ENCODE measurements around the gene EIF4G1.

EIF4G1 gene

GRCh38 chr3:184352149-184352785, 37.9 kb downstream of the EIF4G1 start:
- DNase-seq (ENCODE audit: low read depth): no peak

- no peak for DNase-seq (ENCODE audit: low read depth)
Measured at GRCh38 chr3:184352897-184353545, 38.6 kb downstream of the EIF4G1 start.

- no peak for DNase-seq (ENCODE audit: low read depth)
Measured at GRCh38 chr3:184353546-184353941, 39.1 kb downstream of the EIF4G1 start.

GRCh38 chr3:184354121-184354728, 39.8 kb downstream of the EIF4G1 start:
- DNase-seq (ENCODE audit: low read depth): no peak

DNA sequence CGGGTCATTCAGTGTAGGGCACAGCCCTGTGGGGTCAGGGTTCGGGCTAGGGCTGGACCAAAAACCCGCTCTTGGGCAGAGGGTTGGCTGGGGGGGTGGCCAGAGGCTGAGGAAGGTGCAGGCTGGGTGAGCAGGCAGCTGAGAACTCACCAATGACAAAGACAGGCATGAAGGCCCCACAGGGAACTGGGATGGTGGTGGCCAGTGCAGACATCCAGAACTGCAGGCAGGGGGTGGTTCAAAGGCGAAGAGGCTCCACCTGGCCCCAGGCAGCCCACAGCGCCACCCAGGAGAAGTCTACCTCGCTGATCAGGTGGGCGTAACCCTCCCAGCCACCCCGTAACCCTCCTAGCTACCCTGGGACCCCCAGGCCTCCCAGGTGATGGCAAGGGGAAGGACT, 40.3 kb downstream of the EIF4G1 start:
- no peak for DNase-seq (ENCODE audit: low read depth)

DNA sequence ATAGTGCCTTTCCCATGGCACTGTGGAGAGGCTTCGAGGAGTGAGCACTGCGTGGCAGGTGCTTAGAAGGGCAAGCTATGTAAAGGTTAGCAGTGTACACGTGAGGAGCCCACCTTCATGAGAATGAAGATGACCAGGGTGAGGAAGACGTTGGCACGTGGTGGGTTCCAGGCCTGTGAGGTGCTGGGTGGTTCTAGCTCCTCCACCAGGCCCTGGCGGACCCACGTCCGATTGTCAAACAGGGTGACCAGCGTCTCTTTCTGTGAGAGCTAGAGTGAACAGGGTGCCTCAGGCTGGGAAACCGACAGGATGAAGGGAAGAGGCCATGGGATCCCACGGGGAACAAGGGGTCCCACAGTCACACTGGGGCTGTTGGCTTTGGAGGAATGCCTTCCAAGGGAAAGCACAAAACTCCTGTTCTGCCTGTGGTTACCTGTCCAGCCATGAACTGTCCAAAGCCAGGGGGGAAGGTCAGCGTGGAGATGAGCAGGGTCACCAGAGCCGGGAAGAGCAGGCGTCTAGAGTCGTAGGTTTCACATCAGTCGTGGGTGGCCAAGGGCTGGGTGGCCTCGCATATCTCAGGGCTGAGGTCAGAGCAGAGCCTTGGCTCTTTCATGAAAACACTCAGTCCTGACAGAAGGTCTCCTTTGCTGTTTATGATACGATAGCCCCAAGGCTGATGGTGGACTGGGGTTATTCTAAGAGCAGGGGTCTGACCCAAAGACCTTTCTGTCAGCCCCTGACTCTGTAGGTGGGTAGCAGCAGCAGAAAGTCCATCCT, 41.0 kb downstream of the EIF4G1 start:
- no peak for DNase-seq (ENCODE audit: low read depth)

GRCh38 chr3:184357248-184358123, 43.1 kb downstream of the EIF4G1 start:
- DNase-seq (ENCODE audit: low read depth): no peak

- no peak for DNase-seq (ENCODE audit: low read depth)
Measured at GRCh38 chr3:184358124-184358767, 43.8 kb downstream of the EIF4G1 start.

DNA sequence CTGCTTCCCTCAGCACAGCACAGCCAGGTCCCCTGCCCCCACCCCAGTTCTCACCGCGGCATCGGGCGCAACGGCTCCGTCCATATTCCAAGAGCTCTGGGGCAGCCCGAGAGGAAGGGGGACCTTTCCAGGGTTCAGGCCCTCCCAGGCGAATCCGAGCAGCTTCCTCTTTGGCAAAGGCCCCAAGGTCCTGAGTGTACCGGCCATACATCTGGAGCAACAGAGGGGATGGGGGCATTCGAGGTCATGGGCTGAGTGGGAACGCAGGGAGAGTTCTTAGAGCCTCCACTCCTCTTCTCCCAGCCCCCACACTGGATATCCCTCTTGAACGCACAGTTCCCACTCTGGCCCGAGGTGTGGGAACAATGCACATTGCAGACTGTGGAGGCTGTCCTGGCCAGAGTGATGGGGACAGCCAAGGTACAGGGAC, 44.5 kb downstream of the EIF4G1 start:
- no peak for DNase-seq (ENCODE audit: low read depth)

DNA sequence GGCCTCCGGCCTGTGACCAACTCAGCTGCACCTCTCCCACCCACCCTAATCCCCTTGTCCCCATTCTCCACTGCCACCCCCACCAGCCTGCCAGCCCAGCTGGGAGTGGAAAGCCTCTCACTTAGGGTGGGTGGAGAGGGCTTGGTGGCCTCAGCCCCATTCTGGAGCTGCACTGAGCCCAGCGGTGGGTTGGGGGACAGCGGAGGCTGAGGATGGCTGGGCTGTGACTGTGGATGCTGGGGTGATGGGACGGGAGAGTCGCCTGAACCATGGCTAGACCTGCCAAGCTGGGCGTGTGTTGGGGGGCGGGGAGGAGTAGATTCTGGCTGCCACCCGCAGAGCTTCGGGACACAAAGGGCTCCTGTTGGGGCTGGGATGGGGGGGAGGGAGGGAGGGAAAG, 45.2 kb downstream of the EIF4G1 start:
- DNase-seq (ENCODE audit: low read depth): no peak

GRCh38 chr3:184360070-184360928, 45.9 kb downstream of the EIF4G1 start:
- no peak for DNase-seq (ENCODE audit: low read depth)

GRCh38 chr3:184360929-184361531, 46.6 kb downstream of the EIF4G1 start:
- DNase-seq (ENCODE audit: low read depth): no peak

- peak; percentile 51 for DNase-seq (ENCODE audit: low read depth)
Measured at GRCh38 chr3:184361532-184361931, 47.1 kb downstream of the EIF4G1 start, which contains the start of the genes CLCN2 and POLR2H. TSS of gene CLCN2 (minus strand) at chr3:184361605. CDS start at chr3:184361479, 126 bp downstream. TSS of gene POLR2H (plus strand) at chr3:184361710. CDS start at chr3:184363493, 1,783 bp downstream.

DNA sequence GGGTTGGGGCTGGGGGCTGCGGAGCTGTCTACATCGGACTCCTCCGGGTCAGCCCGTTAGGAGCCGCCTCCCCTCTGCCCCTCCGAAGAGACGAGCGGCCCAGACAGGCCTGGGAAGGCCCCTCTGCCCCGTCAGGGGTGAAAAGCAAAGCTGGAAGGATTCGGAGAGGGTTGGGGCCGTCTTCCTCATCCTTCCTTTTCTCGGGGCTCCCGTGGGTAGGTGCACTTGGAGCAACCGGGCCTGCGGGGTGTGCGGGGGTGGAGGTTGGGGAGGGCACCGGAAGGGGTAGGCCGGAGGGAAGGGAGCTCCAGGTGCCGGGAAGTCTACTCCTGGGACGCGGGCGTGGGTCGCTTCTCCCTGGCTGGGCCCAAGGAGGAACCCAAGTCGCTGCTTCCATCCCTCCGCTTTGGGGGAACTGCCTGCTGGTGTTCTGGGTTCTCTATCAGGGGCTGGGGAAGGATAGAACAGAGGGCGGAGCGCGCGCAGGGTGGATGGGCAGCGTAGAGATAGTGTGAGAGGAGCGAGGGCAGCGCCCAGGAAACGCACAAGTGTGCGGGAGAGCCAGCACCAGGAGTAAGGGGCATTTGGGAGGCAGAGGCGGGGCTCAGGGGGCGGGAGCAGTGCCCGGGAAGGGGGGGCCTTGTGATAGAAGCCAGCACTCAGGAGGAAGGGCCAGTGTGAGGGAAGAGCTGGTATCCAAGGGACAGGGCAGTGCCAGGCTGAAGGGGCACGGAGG, 47.7 kb downstream of the EIF4G1 start:
- DNase-seq (ENCODE audit: low read depth): peak; percentile 81

DNA sequence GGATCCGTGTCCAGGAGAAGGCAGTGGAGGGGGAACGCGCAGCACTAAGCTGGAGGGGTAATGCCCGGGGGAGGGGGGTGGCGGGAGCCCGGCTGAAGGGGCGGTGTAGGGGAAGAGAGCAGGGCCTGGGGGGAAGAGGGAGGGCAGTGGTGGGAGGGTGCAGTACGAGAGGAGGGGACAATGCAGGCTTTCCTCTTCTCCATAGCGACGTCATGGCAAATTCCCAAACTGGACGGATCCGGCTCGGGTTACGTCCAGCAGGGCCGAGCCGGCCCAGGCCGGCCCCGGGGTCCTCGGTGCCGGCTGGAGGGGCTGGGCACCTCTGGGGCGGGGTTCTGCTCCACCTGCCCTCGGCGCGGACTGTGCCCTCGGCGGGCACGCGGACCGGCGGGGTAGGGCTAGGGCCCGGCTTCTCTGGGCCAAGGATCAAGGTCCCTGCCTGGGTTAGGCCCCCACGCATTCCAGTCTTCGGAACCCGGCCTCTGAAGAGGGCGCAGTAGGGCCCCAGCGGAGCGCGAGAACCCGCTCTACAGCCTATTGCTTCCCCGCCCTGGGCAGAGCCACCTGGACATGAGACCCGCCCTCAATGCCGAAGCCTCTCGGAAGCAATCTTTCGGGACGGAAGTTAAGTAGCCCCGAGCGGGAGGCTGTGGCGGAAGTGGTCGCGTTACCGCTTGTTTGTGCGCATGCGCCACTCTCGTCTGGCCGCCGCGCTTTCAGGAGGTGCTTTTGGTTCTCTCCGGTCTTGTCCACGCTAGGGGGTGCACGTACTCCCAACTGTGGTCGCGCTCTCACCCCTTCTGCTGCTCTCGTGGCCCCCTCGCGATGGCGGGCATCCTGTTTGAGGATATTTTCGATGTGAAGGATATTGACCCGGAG, 48.5 kb downstream of the EIF4G1 start:
- peak; percentile 96 for DNase-seq (ENCODE audit: low read depth)

- DNase-seq (ENCODE audit: low read depth): peak; percentile 96
Measured at GRCh38 chr3:184366619-184367289, 52.3 kb downstream of the EIF4G1 start.

- DNase-seq (ENCODE audit: low read depth): no peak
Measured at GRCh38 chr3:184368116-184368515, 53.7 kb downstream of the EIF4G1 start.
